Stimulated activated CD4-positive, alpha-beta T cell treated with anti-CD3 and anti-CD28 coated beads, Interleukin-4, amount 100 ng/mL, for 24 hours (primary cell): Measurements from ENCODE around the gene RHOB.

Source experiments
- DNase-seq: peaks from one replicate; pipeline ENCODE4 v3.0.0-alpha.2; 2020

RHOB gene

DNA sequence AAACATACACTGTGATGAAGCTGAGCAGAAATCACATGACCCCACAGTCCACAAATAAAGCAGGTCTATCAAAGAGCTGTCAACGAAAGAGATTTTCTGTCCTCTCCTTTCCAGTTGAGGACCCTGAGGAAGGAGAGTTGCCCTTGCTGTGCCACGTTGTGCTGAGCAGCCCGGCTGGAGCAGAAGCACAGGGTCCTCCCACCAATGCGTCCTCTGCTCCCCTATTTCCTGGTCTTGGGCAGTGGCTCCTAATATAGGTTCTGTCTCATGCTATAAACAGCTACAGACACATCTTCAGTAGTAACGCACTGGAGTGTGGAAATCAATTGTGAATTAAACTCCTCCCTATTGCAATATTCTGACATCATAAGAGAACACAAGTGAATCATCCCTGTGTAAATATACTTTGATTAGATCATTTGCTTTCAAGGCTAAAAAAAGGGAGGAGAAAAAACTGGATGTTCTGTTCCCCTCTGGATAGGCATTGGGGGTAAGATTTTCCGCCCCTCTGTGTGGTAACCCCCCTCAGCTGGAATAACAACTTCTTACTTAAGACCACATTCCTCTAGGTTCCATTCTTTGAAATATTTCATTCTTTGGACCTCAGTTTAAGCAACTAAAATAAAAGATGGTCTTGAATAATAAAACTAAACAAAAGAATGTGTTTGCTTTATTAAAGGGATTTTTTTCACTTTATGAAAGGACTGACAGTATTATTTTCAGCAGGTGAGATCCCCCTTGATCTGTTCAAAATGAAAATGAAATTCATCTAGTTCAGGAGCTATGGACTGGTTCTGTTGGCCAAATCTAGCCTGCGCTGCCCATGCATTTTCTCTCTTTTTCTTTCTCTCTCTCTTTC, 8.3 kb upstream of the RHOB start:
- DNase-seq: no peak

DNA sequence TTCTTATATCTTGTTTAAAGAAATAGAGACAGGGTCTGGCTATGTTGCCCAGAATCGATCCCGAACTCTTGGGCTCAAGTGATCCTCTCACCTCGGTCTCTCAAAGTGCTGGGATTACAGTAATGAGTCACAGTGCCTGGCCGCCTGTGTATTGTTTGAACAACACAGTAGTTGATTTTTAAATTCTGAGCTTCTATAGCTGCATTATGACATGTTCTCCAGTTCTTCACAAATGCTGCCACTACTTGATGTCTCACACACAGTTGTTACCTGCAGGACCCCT, 7.7 kb upstream of the RHOB start:
- no peak for DNase-seq

DNA sequence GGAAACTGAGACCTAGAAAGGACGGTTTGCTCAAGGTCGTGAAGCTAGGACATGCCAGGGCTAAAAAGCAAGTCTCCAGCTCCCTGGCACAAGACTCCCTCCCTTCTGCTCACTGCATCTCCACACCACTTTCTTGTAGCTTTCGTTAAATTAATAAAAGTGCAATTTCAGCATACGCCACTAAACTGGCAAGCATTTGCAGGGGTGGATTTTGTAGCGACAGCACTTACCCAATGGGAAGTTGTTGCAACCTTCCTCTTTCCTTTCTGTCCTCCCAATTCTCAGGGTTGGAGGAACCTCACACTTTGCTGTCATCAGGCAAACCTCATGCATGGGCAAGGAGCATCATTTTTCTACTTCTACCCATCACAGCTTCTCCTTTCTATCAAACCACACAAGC, 7.4 kb upstream of the RHOB start:
- DNase-seq: no peak

DNA sequence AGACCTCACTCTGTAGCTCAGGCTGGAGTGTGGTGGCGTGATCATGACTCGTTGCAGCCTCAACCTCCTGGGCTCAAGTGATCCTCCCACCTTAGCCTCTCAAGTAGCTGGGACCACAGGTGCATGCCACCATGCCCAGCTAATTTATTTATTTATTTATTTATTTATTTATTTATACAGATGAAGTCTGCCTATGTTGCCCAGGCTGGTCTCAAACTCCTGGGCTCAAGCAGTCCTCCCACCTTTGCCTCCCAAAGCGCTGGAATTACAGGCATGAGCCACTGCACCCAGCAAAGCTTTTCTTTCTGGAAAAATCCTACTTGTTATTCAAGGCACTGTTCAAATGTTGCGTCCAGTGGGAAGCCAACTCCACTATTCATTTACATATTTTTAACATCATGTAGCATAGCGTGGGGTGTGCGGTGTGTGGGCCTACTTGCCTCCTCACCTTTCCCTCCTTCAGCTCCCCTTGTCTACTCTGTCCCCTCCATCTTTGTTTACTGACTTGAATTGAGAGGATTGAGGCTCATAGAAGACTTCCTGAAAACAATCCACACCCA, 6.8 kb upstream of the RHOB start:
- no peak for DNase-seq

DNA sequence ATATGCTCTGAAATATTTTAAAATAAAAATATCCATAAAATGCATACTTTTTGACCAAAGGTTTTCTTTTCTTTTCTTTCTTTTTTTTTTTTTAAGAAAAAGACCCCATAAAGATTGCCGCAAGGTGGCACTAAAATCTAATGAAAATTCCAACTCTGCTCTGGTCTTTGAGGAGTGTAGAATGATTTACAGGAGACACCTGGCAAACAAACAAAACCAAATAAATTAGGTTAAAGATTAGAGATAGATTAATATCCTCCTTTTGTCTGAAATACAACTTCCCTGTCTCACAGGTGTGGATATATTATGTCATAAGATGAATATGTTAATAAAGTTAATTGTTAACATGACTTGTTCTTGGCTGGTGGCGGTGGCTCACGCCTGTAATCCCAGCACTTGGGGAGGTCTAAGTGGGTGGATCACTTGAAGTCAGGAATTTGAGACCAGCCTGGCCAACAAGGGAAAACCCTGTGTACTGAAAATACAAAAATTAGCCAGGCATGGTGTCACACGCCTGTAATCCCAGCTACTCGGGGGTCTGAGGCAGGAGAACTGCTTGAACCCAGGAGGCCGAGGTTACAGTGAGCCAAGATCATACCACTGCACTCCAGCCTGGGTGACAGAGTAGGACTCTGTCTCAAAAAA, 3.5 kb upstream of the RHOB start:
- no peak for DNase-seq

DNA sequence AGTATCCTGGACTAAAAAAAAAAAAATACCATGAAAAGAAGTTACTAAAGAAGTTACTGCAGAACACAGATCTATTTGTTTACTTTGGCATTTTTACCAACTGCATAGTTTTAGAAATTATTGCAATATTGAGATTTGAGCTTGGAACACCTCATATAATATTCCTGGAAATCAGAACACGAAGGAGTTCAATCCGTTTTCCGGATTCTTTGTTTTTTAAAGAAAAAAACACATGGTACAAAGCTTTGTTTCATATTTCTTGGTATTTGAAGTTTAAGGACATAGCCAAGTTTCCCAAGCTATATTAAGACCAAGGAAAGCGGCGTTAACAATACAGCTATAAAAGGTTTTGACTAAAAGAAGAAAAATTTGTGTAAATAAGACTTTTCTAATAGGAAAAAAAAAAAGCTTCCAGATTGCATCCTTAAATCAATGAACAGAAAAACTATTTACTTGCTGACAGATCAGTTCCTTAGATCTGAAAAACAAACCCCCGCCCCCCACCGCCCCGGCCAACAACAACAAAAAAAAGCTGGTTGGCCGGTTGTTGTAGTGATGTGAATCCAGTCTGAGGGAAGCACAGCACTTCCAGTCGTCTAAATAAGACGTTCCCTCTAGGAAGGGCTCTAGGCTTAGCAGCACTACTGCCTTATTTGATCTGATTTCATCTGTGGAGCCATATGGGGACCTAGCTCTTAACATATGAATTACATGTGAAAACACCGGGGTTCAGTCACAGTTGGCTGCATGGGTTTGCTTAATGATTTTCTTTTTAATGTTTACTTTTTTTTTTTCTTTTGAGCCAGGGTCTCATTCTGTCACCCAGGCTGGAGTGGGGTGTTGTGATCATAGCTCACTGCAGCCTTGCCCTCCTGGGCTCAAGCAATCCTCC, 2.5 kb upstream of the RHOB start:
- DNase-seq: no peak

DNA sequence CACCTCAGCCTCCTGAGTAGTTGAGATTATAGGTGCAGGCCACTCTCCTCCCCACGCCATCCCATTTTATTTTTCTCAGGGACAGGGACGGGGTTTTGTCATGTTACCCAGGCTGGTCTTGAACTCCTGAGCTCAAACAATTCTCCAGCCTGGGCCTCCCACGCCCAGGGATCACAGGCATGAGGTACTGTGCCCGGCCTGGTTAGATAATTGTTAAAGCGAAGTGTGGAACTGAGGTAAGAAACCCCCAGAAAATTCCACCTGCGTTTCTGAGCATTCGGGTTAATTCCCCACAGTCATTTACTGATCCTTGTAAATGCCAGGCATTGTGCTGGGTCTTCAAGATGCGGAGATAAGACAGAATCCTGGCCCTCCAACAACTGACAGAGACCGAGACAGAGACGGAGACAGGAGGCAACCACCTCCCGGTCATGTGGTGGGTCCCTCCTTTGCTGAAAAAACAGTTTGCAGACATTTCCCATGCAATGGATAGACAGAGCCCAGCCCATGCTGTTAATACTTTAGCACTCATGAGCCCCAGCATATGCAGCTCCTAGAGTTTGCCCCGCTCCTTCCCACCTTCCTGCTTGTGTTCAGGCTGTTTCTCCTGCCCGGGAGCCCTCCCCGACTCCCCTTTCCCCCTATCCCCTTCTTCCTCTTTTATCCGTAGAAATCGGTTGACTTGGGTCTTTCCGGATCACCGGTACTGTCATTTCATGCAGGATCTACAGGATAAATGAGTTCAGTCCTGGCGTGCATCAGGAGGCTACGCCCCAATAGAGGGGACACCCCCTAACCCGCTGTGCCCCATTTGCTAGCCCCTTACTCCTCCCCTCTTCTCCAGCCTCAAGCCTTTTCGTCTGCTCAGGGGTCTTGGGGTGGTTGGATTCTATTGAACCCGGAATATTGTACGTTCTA, 1.6 kb upstream of the RHOB start:
- no peak for DNase-seq

DNA sequence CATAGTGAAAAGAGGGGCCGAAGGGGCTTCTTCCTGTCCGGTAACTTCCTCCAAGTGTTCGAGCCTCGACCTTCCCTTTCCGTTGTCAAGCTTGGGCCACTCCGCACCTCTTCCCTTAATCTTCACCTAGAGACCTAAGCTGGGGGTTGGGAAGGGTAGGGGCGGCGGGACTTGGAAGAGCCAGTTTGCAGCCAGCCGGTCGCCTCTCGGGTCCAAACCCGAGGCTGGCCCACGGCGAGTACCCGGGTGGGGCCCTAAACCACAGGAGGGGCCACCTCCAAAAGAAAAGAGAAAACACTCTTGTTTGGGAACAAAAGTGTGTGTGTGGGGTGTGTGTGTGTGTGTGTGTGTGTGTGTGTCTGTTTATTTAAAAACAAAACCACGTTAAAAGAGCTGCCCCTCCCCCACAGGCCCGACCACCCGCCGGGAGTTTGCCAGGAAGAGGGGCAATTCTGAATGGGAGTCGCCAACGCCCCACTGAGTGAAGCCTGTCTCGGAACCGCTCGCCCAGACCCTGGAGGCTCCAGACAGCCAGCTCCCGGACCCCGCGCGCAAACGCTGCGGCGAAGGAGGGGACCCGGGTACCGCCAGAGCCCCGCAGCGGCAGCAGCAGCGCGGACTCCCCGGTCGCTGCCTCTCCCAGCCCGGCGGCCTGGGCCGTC, 488 bp upstream of the RHOB start:
- no peak for DNase-seq

DNA sequence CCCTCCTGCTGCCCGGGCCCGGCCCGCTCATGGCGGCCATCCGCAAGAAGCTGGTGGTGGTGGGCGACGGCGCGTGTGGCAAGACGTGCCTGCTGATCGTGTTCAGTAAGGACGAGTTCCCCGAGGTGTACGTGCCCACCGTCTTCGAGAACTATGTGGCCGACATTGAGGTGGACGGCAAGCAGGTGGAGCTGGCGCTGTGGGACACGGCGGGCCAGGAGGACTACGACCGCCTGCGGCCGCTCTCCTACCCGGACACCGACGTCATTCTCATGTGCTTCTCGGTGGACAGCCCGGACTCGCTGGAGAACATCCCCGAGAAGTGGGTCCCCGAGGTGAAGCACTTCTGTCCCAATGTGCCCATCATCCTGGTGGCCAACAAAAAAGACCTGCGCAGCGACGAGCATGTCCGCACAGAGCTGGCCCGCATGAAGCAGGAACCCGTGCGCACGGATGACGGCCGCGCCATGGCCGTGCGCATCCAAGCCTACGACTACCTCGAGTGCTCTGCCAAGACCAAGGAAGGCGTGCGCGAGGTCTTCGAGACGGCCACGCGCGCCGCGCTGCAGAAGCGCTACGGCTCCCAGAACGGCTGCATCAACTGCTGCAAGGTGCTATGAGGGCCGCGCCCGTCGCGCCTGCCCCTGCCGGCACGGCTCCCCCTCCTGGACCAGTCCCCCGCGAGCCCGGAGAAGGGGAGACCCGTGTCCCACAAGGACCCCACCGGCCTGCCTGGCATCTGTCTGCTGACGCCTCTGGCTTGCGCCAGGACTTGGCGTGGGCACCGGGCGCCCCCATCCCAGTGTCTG, 767 bp downstream of the RHOB start:
- peak; percentile 20 for DNase-seq

DNA sequence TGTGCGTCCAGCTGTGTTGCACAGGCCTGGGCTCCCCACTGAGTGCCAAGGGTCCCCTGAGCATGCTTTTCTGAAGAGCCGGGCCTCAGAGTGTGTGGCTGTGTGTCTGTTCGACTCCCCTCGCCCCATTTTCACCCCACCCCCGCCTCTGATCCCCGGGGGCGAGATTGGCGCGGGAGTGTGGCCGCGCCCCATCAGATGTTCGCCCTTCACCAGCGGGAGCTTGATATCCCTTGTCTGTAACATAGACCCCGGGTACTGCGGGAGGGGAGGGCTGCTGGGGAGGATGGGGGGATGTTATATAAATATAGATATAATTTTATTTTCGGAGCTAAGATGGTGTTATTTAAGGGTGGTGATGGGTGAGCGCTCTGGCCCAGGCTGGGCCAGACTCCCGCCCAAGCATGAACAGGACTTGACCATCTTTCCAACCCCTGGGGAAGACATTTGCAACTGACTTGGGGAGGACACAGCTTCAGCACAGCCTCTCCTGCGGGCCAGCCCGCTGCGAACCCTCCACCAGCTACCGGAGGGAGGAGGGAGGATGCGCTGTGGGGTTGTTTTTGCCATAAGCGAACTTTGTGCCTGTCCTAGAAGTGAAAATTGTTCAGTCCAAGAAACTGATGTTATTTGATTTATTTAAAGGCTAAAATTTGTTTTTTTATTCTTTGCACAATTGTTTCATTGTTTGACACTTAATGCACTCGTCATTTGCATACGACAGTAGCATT, 1.5 kb downstream of the RHOB start:
- DNase-seq: no peak

DNA sequence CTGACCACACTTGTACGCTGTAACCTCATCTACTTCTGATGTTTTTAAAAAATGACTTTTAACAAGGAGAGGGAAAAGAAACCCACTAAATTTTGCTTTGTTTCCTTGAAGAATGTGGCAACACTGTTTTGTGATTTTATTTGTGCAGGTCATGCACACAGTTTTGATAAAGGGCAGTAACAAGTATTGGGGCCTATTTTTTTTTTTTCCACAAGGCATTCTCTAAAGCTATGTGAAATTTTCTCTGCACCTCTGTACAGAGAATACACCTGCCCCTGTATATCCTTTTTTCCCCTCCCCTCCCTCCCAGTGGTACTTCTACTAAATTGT, 2.1 kb downstream of the RHOB start:
- DNase-seq: no peak

DNA sequence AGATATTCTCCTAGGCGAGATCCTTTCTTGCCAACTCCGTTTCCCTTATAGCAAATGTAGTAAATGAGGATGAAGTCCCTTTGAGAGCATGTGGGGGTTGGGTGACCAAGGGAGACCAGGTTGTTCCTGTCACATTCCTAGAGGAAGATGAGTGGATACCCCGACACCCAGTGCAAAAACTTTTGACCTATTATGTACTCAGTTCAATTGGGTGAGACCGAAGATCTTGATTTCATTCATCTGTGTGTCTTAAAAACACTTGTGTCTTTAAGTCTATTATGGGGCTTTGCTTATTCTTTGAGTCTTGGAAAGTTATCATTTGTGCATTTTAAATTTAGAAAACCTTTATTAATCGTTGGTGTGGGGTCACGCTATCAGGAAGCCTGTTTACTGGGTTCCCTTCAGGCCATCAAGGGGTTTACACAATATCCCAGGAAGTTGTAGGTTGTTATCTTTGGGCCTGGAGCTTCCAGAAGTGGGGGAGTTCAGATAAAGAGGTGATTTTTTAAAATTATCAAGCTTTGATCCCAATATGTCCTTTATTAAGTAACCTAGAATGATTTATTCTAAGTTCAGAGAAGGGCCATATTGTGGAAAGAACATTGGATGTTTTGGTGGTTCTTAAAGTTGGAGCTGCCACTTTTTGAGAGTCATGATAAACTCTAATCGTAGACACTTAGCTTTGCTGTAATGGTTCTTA, 2.8 kb downstream of the RHOB start:
- no peak for DNase-seq

DNA sequence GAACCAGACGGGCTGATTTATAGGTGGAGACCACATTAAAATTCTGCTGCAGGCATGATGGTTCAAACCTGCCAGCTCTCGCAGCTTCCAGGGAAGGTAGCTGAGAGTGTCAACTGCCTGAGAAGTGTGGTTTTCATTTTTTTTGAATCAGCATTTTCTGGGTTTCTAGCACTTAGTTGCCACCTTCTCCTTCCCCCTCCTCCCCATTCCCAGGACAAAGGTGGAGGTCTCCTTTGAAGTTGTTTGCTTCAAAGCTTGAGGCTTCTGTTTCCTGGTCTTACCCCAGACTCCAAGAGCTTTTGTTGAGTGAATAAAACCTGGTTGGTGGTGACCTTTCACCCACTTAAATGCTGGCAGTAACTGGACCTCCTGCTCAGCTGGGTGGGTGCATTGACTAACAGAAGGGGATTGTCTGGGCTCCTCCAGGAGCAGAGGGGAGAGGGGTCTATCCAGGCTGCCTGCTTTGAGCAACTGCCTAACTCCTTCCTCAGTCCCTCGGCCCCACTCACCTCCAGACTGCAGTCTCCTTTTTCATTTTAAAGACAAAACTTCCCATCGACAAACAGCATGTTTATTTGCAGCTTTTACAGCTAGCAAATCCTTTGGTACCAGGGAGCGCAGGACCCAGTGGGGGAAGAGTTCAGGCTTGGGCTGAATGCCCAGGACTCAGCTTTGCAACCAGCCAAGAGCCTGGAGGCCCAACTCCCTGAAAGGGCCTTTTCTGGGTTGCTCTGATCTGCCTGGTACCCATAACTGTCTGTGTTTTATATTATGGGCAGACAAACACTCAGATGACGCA, 3.5 kb downstream of the RHOB start:
- no peak for DNase-seq

DNA sequence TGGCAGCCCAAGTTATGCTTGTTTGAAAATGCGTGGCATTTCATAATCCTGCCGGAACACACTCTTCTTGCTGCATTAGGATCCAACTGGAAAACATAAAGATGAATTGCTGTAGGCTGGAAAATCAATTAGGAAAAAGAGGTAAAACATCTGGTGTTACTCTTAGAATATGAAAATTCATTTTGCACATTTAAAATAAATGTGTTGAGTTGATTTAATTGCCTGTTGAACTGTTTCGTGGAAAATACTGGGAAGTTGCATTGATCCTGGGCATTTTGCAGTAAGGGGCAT, 4.1 kb downstream of the RHOB start:
- no peak for DNase-seq

DNA sequence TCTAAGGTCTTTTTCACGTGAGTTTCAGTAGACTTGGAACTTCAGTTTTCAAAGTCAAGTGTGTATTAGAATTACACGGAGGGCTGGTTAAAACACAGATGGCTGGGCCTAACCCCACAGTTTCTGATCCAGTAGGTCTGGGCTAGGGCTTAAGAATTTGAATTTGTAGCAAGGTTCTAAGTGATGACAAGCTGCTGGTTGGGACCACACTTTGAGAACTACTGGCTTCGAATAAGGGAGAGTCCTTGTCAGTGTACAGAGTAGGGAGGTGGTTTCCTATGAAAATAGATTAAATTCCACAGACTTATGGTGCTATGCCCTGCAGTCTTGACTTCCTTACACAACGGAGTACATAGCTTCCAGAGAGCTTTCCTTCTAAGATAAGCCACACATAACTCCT, 4.5 kb downstream of the RHOB start:
- DNase-seq: no peak

DNA sequence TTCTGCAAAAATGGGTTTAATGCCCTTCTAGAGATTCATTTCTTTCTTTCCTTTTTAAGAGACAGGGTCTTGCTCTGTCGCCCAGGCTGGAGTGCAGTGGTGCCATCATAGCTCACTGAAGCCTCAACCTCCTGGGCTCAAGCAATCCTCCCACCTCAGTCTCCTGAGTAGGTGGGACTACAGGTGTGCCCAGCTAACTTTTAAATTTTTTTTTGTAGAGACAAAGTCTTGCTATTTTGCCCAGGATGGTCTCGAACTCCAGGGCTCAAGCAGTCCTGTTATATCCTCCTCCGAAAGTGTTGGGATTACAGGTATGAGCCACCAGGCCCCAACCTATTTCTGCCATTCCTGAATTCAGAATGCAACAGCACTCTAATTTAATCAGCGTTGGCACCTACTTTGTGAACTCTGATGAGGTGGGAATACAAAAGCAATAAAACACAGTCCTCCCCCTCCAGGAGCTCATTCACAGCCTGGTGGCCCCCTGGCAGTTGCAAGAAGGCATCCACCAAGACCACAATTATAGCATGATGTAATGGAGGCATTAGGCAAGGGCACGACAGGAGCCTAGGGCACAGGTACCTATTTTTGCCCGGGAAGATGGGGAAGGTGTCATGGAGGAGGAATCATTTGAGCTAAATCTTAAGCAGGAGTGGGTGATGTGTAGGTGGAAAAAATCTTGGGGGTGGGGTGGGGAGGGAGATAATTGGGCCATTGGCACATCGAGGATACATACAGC, 5.1 kb downstream of the RHOB start:
- DNase-seq: no peak

DNA sequence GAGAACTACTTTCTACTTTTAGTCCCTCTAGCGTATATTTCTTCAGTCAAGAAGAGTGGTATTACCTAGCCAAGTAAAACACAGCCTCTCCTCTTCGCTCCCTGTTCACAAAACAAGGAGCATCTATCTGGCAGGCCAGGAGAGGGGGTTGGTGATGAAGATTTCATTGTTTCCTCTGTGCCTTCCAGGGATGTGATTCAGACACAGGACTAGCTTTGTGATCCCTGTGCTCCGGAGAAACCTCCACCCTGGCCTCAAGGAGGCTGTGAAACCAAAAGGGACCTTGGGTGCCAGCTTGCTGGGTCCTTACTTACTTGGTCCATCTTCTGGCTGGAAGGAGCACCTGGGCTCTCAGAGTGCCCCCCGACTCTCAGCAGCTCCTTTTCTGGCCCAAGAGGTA, 5.7 kb downstream of the RHOB start:
- DNase-seq: no peak

DNA sequence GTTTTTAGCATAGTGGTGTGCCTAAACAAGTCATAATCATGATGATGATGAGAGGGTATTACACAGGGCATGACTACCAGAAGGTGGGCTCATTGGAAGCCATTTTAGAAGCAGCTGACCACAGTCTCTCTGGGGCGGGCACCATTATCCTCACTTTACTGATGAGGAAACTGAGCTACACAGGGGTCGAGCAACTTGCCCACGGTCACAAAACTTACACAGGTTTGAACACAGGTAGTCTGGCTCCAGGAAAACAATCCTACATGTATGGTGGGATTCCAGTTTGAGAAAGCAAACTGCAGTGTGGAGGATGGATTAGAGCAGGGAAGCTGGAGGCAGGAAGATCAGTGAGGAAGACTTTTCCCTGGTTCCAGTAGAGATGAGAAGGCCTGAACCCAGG, 6.2 kb downstream of the RHOB start:
- no peak for DNase-seq
